ENCODE measurements around the gene DTNA.

DNA sequence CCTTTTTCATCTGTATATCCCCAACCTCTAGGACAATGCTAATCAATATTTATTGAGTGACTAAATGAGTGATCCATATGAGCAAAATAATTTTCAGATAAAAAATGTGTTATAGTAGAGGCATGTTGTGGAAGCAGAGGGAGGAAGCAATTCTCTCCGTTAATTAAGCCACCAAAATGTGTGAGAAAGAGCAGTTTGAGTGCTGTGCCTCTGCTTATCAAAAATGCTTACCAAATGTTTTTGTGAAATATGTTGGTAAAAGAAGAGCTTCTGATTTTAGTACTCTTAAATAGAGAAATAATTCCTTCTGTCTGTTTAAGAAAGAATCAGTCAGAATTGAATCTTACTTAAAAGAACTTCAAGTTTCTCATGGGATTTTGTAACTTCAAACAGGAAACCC, 90.3 kb downstream of the DTNA start:
- TF ChIP-seq EZH2 (IDR thresholded peaks at IDR 0.05; ENCODE audit: borderline replicate concordance, insufficient read depth, low read length, poor library complexity, severe bottlenecking) = no peak
- no peak for TF ChIP-seq RAD21 (conservative IDR thresholded peaks at IDR 0.05)
- TF ChIP-seq, protein P1, sequence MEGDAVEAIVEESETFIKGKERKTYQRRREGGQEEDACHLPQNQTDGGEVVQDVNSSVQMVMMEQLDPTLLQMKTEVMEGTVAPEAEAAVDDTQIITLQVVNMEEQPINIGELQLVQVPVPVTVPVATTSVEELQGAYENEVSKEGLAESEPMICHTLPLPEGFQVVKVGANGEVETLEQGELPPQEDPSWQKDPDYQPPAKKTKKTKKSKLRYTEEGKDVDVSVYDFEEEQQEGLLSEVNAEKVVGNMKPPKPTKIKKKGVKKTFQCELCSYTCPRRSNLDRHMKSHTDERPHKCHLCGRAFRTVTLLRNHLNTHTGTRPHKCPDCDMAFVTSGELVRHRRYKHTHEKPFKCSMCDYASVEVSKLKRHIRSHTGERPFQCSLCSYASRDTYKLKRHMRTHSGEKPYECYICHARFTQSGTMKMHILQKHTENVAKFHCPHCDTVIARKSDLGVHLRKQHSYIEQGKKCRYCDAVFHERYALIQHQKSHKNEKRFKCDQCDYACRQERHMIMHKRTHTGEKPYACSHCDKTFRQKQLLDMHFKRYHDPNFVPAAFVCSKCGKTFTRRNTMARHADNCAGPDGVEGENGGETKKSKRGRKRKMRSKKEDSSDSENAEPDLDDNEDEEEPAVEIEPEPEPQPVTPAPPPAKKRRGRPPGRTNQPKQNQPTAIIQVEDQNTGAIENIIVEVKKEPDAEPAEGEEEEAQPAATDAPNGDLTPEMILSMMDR (IDR thresholded peaks at IDR 0.05; ENCODE audit: poor library complexity, severe bottlenecking) = no peak
- TF ChIP-seq POLR2AphosphoS5 (IDR thresholded peaks at IDR 0.05) = no peak
